PC-9 (cell line): Measurements from ENCODE around the gene MAGI2.

ENCODE experiments used
- EZH2 ChIP-seq: fragments of 200-600 bp; sonication (generic); IDR thresholded peaks from 2 replicates; pipeline ENCODE4 v1.8.0; 2017; ENCODE audit warnings: antibody characterized with exemption, low read depth
- TF ChIP-seq, protein P1 (sequence below): fragments of 200-600 bp; sonication (generic); conservative IDR thresholded peaks from 2 replicates; pipeline ENCODE4 v1.6.1; 2017; ENCODE audit warnings: mixed run types, antibody characterized with exemption, mild to moderate bottlenecking, moderate library complexity

DNA sequence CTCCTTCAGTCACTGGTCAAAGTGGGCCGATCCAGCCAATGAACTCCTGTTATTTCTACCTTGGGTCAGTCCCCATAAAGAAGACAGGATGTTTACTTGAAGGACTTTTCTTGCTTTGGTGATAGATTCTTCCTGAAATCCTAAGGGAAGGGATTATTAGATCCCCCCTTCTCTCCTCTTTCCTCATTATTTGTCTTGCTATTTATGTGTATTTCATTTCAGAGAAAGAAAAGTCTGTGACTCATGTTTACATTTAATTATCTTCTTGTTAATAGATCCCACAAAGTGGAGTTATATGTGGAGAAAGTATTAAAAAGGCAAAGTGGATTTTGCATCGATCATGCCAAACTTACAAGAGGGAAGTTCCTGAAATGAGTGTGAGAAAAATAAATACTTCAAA is 1313.4 kb downstream of the MAGI2 start:
- TF ChIP-seq, protein P1, sequence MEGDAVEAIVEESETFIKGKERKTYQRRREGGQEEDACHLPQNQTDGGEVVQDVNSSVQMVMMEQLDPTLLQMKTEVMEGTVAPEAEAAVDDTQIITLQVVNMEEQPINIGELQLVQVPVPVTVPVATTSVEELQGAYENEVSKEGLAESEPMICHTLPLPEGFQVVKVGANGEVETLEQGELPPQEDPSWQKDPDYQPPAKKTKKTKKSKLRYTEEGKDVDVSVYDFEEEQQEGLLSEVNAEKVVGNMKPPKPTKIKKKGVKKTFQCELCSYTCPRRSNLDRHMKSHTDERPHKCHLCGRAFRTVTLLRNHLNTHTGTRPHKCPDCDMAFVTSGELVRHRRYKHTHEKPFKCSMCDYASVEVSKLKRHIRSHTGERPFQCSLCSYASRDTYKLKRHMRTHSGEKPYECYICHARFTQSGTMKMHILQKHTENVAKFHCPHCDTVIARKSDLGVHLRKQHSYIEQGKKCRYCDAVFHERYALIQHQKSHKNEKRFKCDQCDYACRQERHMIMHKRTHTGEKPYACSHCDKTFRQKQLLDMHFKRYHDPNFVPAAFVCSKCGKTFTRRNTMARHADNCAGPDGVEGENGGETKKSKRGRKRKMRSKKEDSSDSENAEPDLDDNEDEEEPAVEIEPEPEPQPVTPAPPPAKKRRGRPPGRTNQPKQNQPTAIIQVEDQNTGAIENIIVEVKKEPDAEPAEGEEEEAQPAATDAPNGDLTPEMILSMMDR, result no peak
- TF ChIP-seq EZH2, result no peak
